NCI-H460 (cell line): ENCODE results near the gene CDKL1. TPM values are rescaled to one million over a fixed set of nuclear protein-coding genes. Genes with fewer than 3 reads are reported as not detected.
"Not testable (repeated sequence)": the region's sequence is repeated elsewhere in the genome, so short reads cannot be mapped to it uniquely, and the experiment has no call there.

Experiments used
- DNase-seq: peaks from one replicate; pipeline ENCODE4 v3.0.0-alpha.2; 2016; ENCODE audit warnings: low read depth; ENCODE audit errors: extremely low read depth
- total RNA-seq: library from RNA; depleted of rRNA; stranded (reverse); fragments of >200 nt; shearing (Covaris generic); gene quantifications from 2 replicates; pipeline ENCODE4 v1.2.3, GENCODE V29; 2014

Gene CDKL1
- total RNA-seq, 1 experiment from 2014 or later = 65.5 TPM

DNA sequence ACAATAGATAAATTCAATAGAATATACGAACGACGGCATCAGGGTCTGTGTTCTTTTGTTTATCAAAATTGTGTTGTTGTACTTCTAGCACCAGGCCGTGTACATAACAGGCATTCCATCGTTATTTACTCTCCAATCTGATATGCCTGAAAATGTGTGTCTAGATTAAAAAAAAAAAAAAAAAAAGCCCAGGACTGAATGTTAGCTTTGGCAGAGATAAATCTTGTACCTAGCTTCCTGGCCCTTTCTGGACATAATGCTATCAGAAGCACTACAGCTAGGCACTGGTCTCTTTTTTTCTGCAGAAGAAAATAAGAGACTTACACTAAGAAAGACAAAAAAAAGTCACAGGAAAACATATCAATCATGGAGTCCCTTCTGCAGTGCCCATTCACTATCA is 37.0 kb downstream of the CDKL1 start:
- DNase-seq = no peak

DNA sequence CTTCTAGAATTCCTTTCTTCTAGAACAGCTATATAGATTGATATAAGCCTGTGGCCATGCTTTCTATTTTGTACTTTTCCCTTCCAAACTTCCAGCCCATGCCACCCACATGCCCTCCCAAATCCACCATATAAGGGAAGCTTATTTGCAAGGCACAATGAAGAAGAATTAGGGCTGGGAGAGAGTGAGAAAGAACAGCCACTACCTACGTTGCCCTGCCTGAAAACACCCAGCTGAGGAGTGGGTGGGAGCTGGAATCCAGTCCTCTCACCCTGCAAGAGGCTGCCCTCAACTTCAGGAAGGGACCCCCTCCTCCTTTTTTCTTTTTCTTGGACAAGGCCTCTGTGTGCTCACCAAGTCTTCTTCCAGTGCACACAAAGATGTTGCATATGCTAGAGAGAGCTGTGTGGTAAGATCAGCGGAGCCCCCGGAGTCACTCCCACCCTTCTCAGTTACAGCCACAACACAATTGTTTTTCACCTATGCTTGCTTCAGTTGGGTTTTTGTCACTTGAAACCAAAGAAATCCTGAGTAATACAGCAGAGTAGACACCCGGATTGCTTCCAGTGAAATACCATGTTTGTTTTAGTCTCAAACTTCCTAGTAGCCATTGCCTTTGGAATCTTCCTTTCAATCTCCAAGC is 38.8 kb downstream of the CDKL1 start:
- no peak for DNase-seq

DNA sequence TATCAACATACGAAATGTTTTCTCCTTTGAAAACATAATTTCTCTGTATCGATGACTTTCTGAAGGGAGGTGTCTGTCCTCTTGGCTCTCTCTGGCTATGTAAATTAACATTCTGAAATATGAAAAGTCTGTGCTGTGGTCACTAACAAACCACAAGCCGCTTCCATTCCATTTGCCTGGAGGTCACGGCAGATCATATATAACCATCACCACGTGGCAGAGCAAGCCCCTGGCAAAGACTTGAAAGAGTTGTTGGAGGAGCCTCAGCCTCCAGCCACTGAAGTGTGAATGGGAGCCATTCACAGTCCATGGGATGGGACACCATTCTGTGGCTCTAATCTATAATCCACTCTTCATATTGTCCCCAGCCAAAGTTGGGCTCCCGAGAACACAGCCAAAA is 39.6 kb downstream of the CDKL1 start:
- DNase-seq = no peak

GRCh38 chr14:50356283-50356682 is 40.4 kb downstream of the CDKL1 start:
- not testable (repeated sequence) for DNase-seq

DNA sequence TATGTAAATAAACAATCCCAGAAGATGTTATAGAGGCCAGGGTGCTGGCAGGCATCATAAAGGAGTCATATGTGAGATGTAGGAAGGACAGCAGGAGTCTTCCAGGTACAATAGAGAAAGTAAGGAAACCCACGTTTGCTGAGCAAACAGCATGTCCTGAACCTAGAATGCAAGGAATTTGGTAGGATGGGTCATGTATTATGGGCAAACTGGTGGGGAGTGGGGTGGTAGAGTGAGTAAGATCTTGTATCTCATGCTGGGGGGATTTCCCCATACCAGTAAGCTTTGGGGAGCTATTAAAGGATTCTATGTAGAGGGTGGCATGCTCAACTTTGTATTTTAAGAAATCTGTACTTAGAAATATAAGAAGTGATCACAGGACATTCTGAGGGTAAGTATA is 41.0 kb downstream of the CDKL1 start:
- DNase-seq = no peak

DNA sequence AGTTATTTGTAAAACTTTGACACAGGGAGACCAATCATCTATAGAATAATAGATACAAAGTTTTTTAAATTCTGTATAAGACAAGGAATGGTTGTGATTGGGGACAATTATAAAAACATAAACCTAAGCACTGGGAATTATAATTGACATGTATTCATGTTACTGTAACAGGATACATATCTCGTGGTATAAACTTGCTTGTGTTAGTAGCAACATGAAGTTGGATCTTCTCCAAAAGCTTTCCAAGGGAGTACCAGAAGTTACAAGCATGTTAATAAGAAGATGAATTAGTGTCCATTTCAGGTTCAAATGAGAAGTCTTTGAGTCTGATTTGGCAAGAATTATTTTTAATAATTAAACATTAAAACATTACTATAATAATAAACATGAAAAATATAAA is 42.2 kb downstream of the CDKL1 start:
- no peak for DNase-seq

- no peak for DNase-seq
Measured at GRCh38 chr14:50353126-50353525, 43.6 kb downstream of the CDKL1 start.

GRCh38 chr14:50352584-50352983 is 44.1 kb downstream of the CDKL1 start:
- no peak for DNase-seq

DNA sequence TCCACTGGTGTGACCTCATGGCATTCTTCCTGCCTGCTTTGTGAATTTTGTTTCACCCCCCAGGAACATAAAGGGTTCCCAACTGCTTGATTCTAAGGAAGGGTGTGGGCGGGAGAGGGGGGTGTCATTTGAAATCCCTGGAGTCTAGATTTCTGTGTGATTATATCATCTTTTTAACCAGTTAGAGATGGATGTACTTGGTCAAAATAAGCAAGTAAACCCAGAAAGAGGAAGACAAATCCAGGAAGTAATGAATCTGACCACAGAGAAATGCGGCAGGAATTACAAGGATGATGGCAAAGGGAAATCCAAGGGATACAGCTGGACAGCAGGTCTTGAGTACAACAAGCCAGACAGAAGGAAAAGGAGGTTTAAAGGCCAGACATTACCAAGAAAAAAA is 45.7 kb downstream of the CDKL1 start:
- no peak for DNase-seq

DNA sequence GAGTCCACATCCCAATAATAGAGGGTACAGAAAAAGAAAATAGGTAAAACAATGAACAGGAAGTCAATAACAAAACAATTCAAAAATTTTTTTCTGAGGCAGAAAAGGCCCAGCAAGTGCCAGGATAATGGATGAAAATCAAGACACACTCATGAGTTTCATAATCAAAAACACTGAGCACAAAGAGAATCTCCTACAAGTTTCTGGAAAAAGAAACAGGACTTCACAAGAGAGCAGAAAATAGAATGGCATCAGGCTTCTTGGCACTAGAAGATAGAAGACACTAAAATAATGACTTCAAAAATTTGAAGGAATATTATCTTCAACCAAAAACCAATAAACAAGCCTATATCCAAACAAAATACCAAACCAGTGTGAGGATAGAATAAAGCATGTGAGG is 47.7 kb downstream of the CDKL1 start:
- DNase-seq = no peak

DNA sequence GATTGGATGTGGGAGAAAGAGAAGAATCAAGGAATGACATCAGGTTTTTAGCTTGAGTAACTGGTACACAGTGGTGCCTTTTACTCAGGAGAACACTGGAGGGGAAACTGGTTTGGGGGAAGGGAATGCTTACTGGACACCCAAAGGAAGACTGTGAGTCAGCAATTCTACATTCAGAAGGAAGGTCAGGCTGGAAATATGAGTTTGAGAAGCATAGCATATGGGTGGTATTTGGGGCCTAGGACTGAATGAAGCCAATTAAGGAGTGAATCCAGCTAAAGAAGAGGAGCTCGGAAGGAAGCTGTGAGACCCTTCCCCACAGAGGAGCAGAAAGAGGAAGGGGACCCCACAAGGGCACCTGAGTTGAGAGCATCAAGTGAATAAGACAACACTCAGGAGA is 49.2 kb downstream of the CDKL1 start:
- DNase-seq = peak; percentile 27

- DNase-seq = no peak
Measured at GRCh38 chr14:50345846-50346422, 50.7 kb downstream of the CDKL1 start.

GRCh38 chr14:50344876-50345563 is 51.7 kb downstream of the CDKL1 start:
- no peak for DNase-seq

- DNase-seq = no peak
Measured at GRCh38 chr14:50344116-50344775, 52.4 kb downstream of the CDKL1 start.

DNA sequence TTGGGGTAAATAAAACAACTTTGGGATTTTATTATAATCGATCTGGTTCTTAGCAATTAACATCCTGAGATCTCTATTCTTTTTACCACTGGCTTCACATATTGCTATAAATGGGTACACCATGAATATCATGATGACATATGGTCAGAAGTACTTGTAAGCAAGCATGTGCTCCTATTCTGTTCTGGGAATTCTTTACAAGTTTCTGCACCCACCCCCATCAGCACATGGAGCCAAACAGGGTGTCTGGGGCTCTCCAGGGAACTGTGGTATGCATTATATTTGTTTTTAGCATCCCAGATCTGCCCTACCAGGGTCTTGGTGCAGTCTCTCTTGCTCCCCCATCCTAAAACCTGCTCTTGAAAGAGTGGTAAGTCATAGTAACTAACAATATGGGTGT is 53.2 kb downstream of the CDKL1 start:
- no peak for DNase-seq

DNA sequence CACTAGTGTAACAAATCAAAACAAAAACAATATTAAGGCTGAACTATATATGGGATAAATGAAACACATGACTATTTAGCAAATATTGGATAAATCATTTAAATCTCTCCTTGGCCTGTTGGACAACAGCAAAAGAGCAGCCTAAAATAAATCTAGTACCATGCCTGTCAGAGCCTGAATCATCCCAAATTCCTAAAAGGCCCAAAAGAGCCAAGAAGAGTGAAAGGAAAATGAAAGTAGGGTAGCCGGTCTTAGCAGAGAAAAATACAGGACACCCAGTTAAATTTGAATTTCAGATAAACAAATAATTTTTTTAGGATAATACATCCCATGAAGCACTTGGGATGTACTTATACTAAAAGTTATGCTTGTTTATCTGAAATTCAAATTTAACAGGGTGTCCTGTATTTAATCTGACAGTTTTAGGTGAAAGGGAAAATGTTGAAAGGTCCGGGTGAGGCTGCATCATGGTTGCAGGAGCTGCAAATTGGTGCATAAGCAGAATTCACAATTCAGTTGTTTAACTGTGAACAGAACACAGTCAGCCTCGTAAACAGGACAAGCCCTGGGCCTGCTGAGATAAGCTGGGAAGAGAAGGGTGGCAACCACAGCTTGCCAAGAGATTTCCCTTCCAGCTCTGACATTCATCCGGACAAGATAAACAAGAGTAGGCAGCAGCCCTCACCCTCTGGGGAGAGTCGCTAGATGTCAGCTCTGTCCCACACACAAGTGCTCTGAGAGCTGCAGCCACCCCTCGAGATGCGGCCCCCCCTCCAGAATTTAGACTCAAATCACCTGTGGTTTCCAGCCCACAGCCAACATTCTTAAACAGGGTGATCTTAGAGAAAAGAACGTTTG is 54.2 kb downstream of the CDKL1 start:
- peak; percentile 55 for DNase-seq

DNA sequence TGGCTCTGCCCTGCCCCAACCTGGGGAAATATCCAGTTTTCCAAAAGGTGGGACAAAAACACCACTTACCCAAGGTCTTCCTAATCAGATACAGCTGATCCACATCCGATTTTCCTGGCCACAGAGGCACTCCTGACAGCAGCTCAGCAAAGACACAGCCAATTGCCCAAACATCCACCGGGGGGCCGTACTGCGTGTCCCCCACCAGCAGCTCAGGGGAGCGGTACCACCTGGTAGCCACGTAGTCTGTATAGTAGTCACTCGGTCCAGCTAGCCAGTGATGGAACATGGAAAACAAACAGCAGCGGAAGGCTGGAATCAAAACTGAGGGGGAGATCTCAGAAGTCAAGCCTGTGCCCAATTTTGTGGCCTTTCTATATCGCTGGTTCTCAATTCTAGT is 55.7 kb downstream of the CDKL1 start:
- DNase-seq = no peak

DNA sequence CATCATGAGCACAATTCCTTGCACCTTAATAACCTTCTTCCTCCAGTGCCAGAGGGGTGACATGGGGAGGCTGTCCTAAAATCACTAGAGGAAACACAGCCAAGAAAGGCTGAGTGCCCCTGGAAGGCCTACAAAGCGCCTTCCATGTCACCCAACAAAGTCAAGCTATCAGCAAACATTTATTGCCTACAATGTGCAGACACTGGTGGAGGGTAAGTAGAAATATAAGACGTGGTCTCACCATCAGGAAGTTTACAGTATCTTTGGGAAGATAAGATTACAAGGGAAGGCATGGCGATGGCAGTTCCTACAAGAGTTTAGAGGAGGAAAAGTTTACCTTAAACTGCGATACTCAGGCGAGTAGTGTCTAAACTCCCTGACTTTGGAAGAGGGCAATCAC is 56.6 kb downstream of the CDKL1 start:
- no peak for DNase-seq

GRCh38 chr14:50339178-50339804 is 57.4 kb downstream of the CDKL1 start:
- no peak for DNase-seq

GRCh38 chr14:50338587-50338986 is 58.1 kb downstream of the CDKL1 start:
- no peak for DNase-seq
